Heart left ventricle (tissue), 16 donors: ENCODE measurements around the gene ISG20. TPM values are rescaled to one million over a fixed set of nuclear protein-coding genes. Genes with fewer than 3 reads are reported as not detected.

Source experiments
- ATAC-seq, 4 donors: fragments of 200-7000 bp; cut with Tn5 transposase; one replicate each; pipeline ENCODE4 v1.9.1; 2020 to 2022; ENCODE audit warnings: moderate library complexity in 4 of 4, mild to moderate bottlenecking in 3 of 4, moderate number of reproducible peaks in 1 of 4
- DNase-seq, 5 donors: peaks; one replicate each; pipeline ENCODE4 v3.0.0-alpha.2; 2020
- H3K27ac ChIP-seq, 12 donors: fragments of 200-600 bp; sonication (generic) in 4 of 12; one replicate each; pipeline versions ENCODE4 v1.5.0 to v1.8.0; 2016 to 2022; ENCODE audit warnings: mild to moderate bottlenecking in 2 of 12
- H3K27me3 ChIP-seq, 9 donors: fragments of 200-600 bp; sonication (generic) in 2 of 9; one replicate each; pipeline versions ENCODE4 v1.5.1 to v1.8.0; 2016 to 2022; ENCODE audit warnings: mild to moderate bottlenecking in 3 of 9
- H3K36me3 ChIP-seq, 9 donors: fragments of 200-600 bp; sonication (generic) in 2 of 9; one replicate each; pipeline versions ENCODE4 v1.5.0 to v1.8.0; 2018 to 2022; ENCODE audit warnings: mild to moderate bottlenecking in 2 of 9
- H3K4me1 ChIP-seq, 12 donors: fragments of 200-600 bp; sonication (generic) in 4 of 12; one replicate each; pipeline versions ENCODE4 v1.5.0 to v1.8.0; 2016 to 2022; ENCODE audit warnings: mild to moderate bottlenecking in 3 of 12
- H3K4me3 ChIP-seq, 12 donors: fragments of 200-600 bp; sonication (generic) in 4 of 12; one replicate each; pipeline versions ENCODE4 v1.5.0 to v1.8.0; 2017 to 2022; ENCODE audit warnings: mild to moderate bottlenecking in 9 of 12, moderate library complexity in 4 of 12
- H3K9me3 ChIP-seq, 12 donors: fragments of 200-600 bp; sonication (generic) in 4 of 12; one replicate each; pipeline versions ENCODE4 v1.5.0 to v1.8.0; 2016 to 2022; ENCODE audit warnings: mild to moderate bottlenecking in 1 of 12
- CTCF ChIP-seq, 12 donors: fragments of 200-600 bp; sonication (generic) in 4 of 12; IDR thresholded peaks; one replicate each; pipeline versions ENCODE4 v1.5.0 to v1.8.0; 2018 to 2022; ENCODE audit warnings: antibody characterized with exemption in 12 of 12, mild to moderate bottlenecking in 5 of 12
- POLR2A ChIP-seq, 2 donors: fragments of 450-650 bp; IDR thresholded peaks; one replicate each; pipeline ENCODE4 v1.6.1; 2017; ENCODE audit warnings: antibody characterized with exemption in 2 of 2, mild to moderate bottlenecking in 2 of 2, moderate library complexity in 2 of 2
- WGBS, 4 donors: extraction: QIAGEN DNeasy Blood & Tissue Kit in 2 of 4; methylation state at CpG; one replicate each; pipeline versions ENCODE4 v1.1.5 to v1.1.7; 2013 to 2018; 5-methylcytosine and 5-hydroxymethylcytosine counted together
- intact Hi-C, 10 donors: fragments of 100-400 bp; cut with DNase I; formaldehyde crosslinking; loops; one replicate each; pipeline versions ENCODE4 v1.11.1 to v1.14.2; 2022
- polyA plus RNA-seq, 2 donors: library from polyadenylated mRNA; stranded (reverse); fragments of 200-250 nt; gene quantifications; one replicate each; pipeline ENCODE4 v1.2.3, GENCODE V29; 2013
- total RNA-seq, 9 donors: library from RNA; depleted of rRNA in 2 of 9; stranded (reverse); fragments of >200 nt in 2 of 9; fragmentation: NEBNext Ultra II Directional in 3 of 9; extraction: Animal tissue kit (Norgen Biotek cat#: 25700) in 3 of 9; gene quantifications; one replicate each; pipeline versions ENCODE4 v1.1.0 to v1.2.4, GENCODE V29; 2016 to 2023
- donor health status: ischemic (EF 13 %, LVEDD 7.1; RV severe dilation, severe dysfunction).
- donor health status: healthy with polysubstance abuse.
- donor health status: DM: no; HTN: yes; CAD: no.
- donor health status: DM: no; HTN: no; CAD: no.
- donor health status: ischemic (EF 25% LVEDD 6.9; RV normal size, moderate dysfunction).
- donor health status: ischemic (EF 25% LVEDD 5.7; RV mildly dilated, moderate dysfunction).
- donor health status: healthy.
- donor health status: DM: yes; HTN: yes; CAD: no.
- donor health status: ischemic (EF 35%, LVEDD 5.7; RV mildly dilated, moderate dysfunction).
- donor health status: nonischemic (EF 11% LVEDD 7.7; RV severe dilation, severe dysfunction).
- donor health status: DM: yes; HTN: yes; CAD: no.
- donor health status: PGD.
- donor health status: ischemic (EF 29% LVEDD 5.4; RV normal size, mild dysfunction).
- donor health status: nonischemic (EF 23%, LVEDD 6.1; RV moderate dilation, normal function).

The ISG20 gene
- total and polyA plus RNA-seq, 11 donors: 1.5 to 24.2 (median 4.9) TPM

GRCh38 chr15:88644741-88645140, 5.9 kb downstream of the ISG20 start:
- WGBS, 4 donors: 87 to 93% (median 92%) methylated on average over 8 to 9 of the region's 9 CpGs

GRCh38 chr15:88645171-88646087, 6.6 kb downstream of the ISG20 start:
- ATAC-seq: no peak
- WGBS, 4 donors: 94 to 97% (median 96%) methylated on average over 14 of the region's 14 CpGs
- Histone ChIP-seq H3K9me3 (no peaks in the 10 kb centered on the region), H3K36me3 (peaks cover 0 to 5% (median 0%) of the 10 kb centered on the region in 9 donors), H3K27me3 (no peaks in the 10 kb centered on the region), H3K4me3 (no peak overlapping the region), H3K4me1 (peaks cover 7 to 49% (median 18%) of the 10 kb centered on the region in 12 donors), H3K27ac (no peak overlapping the region)
- no peak for TF ChIP-seq CTCF (IDR thresholded peaks at IDR 0.05)
- no peak for TF ChIP-seq POLR2A (IDR thresholded peaks at IDR 0.05)
- intact Hi-C loops: no loop called here
- DNase-seq: no peak

More at GRCh38 chr15:88644741-88645140, 5.9 kb downstream of the ISG20 start:
- no peak overlapping the region for H3K27ac ChIP-seq
- H3K4me3 ChIP-seq: no peak overlapping the region
- no peak for ATAC-seq
- TF ChIP-seq CTCF (IDR thresholded peaks at IDR 0.05) (no peak), POLR2A (IDR thresholded peaks at IDR 0.05) (no peak)
- H3K9me3 ChIP-seq: no peaks in the 10 kb centered on the region
- peaks cover 0 to 5% (median 0%) of the 10 kb centered on the region in 9 donors for H3K36me3 ChIP-seq
- H3K27me3 ChIP-seq: no peaks in the 10 kb centered on the region
- DNase-seq: no peak
- intact Hi-C loops: no loop called here
- H3K4me1 ChIP-seq: peaks cover 4 to 49% (median 18%) of the 10 kb centered on the region in 12 donors

- Histone ChIP-seq H3K4me1 (peaks cover 7 to 42% (median 18%) of the 10 kb centered on the region in 12 donors), H3K9me3 (no peaks in the 10 kb centered on the region), H3K4me3 (no peak overlapping the region), H3K27me3 (no peaks in the 10 kb centered on the region), H3K27ac (no peak overlapping the region), H3K36me3 (peaks cover 0 to 5% (median 0%) of the 10 kb centered on the region in 9 donors)
- TF ChIP-seq CTCF (IDR thresholded peaks at IDR 0.05): no peak
- TF ChIP-seq POLR2A (IDR thresholded peaks at IDR 0.05): no peak
- ATAC-seq (no peak), DNase-seq (no peak)
- 83 to 94% (median 92%) methylated on average over 1 of the region's 1 CpG for WGBS, 4 donors
- intact Hi-C loops: no loop called here
These were observed 7.2 kb downstream of the ISG20 start for GRCh38 chr15:88646088-88646405.

- Histone ChIP-seq H3K27me3 (no peaks in the 10 kb centered on the region), H3K27ac (no peak overlapping the region), H3K4me3 (no peak overlapping the region), H3K9me3 (no peaks in the 10 kb centered on the region), H3K4me1 (peaks cover 7 to 33% (median 18%) of the 10 kb centered on the region in 12 donors), H3K36me3 (peaks cover 0 to 5% (median 0%) of the 10 kb centered on the region in 9 donors)
- WGBS, 4 donors: 89 to 98% (median 93%) methylated on average over 5 of the region's 5 CpGs
- intact Hi-C loops: no loop called here
- no peak for ATAC-seq
- DNase-seq: peak in 1 of 5 donors; percentile 1
- TF ChIP-seq CTCF (IDR thresholded peaks at IDR 0.05) (no peak), POLR2A (IDR thresholded peaks at IDR 0.05) (no peak)
These were observed 8.1 kb downstream of the ISG20 start for GRCh38 chr15:88646951-88647350.
